Bone marrow (tissue), 2 donors: ENCODE data around the gene C2orf49.
A peak's percentile ranks its signal among the peaks of the same experiment; 100 is the strongest.

Experiments used
- DNase-seq, 2 donors: peaks; one replicate each; lab custom pipeline; 2025; lab: John Stamatoyannopoulos, UW

C2orf49 gene

DNA sequence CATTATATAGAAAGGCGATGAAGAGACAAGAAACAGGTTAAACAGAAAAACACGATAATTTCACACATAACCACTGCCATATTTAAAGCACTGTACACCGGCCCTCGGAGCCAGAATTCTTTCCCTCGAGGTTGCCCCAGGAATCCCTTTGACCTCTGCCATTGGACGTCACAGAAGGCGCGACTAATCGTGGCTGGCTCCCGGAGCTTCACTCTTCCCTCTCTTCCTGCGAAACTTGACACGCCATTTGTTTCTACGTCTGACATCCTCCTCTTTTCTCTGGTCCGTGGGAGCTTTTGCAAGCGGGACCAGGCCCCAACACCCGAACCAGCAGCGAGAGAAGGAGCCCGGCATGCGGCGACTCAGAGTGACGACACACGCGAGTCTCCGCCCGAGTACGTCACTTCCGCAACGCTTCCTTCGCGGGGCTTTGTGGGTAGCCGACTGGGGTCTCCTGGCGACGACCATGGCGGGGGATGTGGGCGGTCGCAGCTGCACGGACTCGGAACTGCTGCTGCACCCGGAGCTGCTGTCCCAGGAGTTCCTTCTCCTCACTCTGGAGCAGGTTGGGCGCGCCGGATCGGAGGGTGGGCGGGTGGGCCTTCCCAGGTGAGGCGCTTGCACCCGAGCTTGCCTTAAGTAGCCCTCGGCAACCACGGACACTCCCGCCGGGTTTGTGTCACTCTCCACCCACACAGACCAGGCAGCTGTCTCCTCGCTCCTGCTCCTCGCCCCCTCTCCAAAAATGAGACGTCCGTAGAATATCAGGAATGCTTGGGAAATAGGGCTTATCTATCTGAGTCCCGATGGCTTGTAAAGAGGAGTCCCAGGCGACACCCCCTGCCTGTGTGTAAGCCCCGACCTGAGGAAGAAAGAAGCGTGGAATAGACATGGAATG lies at the start of gene C2orf49:
TSS of gene C2orf49 (plus strand) at position 419 of the 898 bp plus-strand sequence. CDS start at position 467, 48 bp downstream.
- DNase-seq, result peak; percentile 89 to 92

- peak in 1 of 2 donors; percentile 61 for DNase-seq
These were observed 49.6 kb upstream of the C2orf49 start for GRCh38 chr2:105287692-105288091.

DNA sequence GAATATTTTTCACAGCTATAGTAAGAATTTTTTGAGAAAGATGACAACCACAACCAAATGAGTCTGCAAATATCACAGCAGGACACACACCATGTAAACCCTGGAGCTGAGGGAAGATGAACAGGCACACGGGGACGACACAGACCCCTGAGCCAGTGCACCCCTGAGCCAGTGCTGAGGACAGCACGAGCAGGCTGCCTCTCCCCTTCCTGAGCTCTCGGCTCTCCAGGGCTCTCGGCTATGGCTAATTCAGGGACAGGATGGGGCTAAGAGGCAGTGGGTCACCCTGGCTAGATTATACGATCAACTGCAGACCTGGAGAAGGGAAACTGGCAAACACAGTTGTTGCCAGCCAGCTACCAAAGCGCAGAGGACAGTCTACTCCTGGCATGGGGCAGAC lies 49.2 kb upstream of the C2orf49 start:
- DNase-seq, result no peak

DNA sequence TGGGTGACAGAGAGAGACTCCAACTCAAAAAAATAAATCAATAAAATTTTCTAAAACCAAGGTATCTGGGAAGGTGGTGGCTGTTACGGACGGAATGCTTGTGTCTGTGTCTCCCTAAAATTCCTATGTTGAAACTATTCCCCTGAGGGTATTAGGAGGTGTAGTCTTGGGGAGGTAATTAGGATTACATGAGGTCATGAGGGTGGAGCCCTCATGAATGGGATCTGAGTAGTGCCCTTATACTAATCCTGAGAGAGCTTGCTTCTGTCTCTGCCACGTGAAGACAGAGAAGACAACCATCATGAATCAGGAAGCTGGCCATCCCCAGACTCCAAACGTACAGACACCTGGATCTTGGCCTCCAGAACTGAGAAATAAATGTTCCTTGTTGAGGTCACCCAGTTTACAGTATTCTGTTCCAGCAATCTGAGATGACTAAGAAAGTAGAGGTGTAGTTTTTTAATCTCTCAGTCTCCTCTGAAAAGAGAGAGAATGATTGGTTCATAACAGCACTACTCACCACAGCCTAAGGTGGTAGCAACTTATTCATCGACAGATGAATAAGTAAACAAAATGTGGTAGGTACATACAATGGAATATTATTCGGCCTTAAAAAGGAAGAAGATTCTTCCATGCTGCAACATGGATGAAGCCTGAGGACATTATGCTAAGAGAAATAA lies 46.2 kb upstream of the C2orf49 start:
- no peak for DNase-seq

GRCh38 chr2:105291981-105292380 lies 45.4 kb upstream of the C2orf49 start:
- no peak for DNase-seq

GRCh38 chr2:105294046-105294445 lies 43.3 kb upstream of the C2orf49 start:
- no peak for DNase-seq

DNA sequence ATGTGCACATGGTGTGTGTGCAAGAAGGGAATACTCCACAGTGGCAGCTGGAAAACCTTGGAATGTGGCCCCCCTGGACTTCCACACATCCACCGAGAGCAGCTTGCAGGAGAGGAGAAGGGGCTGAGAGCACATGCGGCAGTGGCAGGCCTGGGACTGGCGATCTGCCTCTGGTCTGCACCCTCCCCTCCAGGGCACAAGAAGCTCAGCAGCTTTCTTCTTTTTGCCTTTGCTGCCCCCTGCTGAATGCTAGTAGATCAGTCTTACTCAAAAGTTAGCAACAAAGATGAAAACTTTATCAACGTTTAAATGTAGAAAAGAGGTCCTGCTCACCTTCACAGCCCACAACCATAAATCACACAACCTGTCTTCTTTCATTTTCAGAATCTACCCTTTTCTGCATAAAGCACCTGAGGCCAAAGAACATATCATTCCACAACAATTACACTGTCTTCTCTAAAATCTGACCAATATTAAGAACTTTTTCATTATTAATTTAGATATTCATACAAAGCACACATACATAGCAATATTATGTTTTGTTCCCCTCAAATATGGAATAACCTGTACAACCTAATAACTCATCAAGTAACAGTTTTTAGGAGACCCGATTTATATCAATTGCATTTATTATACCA lies 42.4 kb upstream of the C2orf49 start:
- DNase-seq, result peak in 1 of 2 donors; percentile 35

DNA sequence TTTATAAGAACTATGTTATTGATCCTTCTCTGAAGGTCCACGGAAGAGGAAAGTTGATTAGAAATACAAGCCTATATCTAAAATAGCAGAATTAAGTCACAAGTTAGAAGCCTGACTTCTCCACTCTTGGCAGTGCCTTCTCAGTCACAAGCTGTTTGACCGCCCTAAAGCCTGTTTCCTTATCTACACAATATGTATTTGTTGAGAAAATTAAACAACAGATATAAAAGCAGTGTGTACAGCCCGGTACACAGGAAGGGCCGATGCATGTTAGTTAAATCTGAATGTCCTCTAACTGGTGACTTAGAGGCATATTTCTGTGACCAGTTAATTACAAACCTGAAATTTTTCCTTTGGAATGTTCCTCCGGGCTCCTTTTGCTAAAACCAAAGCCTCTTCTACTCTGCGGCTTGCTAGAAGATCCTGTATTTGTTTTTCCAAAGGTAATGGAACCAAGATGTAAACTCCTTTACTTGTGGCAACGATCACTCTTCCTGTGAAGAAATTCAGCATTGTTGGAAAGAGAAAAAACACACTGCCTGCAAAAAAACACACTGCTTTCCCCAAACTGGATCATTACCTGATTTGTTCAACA lies 41.2 kb upstream of the C2orf49 start:
- DNase-seq, result no peak

DNA sequence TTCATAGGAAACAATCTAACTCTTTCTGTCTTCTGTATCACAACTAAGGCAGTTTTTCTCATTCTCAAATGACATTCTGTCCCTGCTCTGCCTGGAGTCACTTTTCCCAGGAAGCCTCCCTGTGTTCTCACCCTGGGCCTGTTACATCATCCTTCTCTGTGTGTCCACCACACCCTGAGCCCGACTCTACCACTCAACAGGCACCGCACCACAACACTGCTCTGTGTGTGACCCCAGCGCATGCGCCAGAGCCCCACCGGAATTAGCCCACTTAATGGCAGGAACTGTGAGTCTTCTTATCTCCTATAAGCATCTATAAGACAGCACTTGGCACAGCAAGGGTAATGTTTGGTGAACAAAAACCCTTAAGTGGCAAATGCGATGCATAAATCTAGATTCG lies 40.1 kb upstream of the C2orf49 start:
- no peak for DNase-seq

- DNase-seq, result no peak
These were observed 39.3 kb upstream of the C2orf49 start for GRCh38 chr2:105298017-105298416.

- DNase-seq, result no peak
These were observed 38.0 kb upstream of the C2orf49 start for GRCh38 chr2:105299290-105299689.

DNA sequence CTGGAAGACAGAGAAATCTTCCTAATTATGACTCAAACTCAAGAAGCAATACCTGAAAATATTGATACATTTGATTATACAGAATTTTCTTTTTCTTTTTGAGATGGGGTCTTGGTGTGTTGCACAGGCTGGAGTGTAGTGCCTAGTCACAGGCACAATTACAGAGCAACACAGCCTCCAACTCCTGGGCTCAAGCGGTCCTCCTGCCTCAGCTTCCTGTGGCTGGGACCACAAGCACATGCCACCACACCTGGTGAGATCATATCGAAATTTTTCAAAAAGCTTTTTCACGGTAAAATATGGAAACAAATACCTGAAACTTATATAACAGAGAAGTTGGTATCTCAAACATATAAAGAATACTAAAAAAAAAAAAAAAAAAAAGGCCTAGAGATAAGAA lies 35.7 kb upstream of the C2orf49 start:
- no peak for DNase-seq

GRCh38 chr2:105307146-105307545 lies 30.2 kb upstream of the C2orf49 start:
- DNase-seq, result no peak

DNA sequence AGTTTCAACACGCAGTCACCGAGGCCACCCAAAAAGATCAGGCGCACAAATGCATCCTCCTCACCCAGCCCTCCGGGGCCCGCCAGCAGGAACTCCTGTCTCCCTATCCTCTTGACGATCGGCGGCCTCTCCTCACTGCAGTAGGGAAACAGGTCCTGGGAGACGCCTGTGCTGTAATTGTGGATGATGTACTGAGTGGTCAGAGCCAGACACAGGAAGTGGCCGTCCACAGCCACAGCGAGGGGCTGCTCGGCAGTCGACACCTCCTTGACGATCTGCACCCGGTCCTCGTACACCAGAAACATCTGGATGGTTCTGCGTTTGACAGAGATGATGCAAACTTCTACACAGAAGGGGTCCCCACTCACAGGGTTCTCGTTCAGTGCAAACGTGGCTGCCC lies 29.8 kb upstream of the C2orf49 start:
- no peak for DNase-seq

GRCh38 chr2:105307962-105308361 lies 29.4 kb upstream of the C2orf49 start:
- DNase-seq, result no peak

- no peak for DNase-seq
These were observed 28.8 kb upstream of the C2orf49 start for GRCh38 chr2:105308382-105309146.

DNA sequence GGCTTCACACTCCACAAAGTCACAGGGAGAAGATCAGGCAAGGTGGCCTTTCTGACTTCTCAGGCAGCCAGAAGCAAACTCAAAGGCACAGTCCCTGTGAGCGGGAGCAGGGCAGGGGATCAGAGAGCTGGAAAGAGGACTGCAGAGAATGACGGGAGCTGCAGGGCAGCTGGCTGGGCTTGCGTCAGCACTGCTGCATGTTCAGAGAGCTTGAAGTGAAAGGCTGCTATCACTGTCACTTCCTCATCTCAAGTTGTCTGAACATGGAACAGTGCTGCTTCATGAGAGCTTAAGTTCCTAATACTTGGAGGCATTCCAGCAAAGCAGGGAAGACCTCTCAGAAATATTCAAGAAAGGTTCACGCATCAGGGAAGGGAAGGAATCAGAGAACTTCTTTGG lies 28.2 kb upstream of the C2orf49 start:
- peak in 1 of 2 donors; percentile 58 for DNase-seq

DNA sequence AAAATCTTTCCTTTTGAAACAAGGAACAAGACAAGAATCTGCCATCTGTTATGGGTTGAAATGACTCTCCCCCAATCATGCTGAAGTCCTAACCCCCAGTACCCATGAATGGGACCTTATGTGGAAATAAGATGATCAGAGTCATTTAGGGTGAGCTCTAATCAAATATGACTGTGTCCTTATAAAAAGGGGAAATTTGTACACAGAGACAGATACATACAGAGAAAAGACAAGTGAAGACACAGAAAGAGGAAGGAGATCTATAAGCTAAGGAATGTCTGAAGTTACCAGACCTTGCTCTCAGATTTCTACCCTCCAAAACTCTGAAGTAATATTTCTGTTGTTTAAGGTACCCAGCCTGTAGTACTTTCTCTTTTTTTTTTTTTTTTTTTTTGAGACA lies 23.5 kb upstream of the C2orf49 start:
- peak in 1 of 2 donors; percentile 62 for DNase-seq

DNA sequence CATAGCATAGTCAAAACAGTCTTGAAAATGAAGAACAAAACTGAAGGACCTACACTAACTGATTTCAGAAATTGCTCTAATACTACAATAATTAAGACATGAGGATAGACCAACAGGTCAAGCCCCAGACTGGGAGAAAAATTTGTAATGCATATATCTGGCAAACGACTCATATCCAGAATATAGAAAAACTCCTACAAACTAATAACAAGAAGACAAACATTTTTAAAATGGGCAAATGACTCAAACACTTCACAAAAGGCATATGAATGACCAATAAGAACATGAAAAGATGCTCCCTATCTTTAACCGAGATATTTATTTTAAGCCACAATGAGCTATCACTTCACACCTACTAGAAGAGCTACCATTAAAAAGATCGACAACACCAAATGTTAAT lies 22.0 kb upstream of the C2orf49 start:
- DNase-seq, result no peak

- no peak for DNase-seq
These were observed 19.4 kb upstream of the C2orf49 start for GRCh38 chr2:105317937-105318336.

GRCh38 chr2:105320651-105321215 lies 16.6 kb upstream of the C2orf49 start:
- no peak for DNase-seq
